Muscle of leg (tissue), 11 donors: ENCODE data around the gene MTSS2. TPM values are rescaled to one million over a fixed set of nuclear protein-coding genes. Genes with fewer than 3 reads are reported as not detected.

ENCODE experiments used
- DNase-seq: peaks from one replicate; pipeline ENCODE4 v3.0.0; 2013
- H3K27ac ChIP-seq: one replicate; pipeline ENCODE4 v1.5.1; 2013; ENCODE audit warnings: mild to moderate bottlenecking, low read length, control low read depth
- H3K27me3 ChIP-seq: one replicate; pipeline ENCODE4 v1.6.1; 2013; ENCODE audit warnings: low read length; ENCODE audit not compliant: control insufficient read depth, insufficient read depth
- H3K36me3 ChIP-seq: one replicate; pipeline ENCODE4 v1.6.1; 2013; ENCODE audit warnings: low read length; ENCODE audit not compliant: control insufficient read depth, insufficient read depth
- H3K4me1 ChIP-seq: one replicate; pipeline ENCODE4 v1.6.1; 2013; ENCODE audit warnings: low read length; ENCODE audit not compliant: control insufficient read depth, insufficient read depth
- H3K4me3 ChIP-seq: one replicate; pipeline ENCODE4 v1.5.1; 2013; ENCODE audit warnings: low read length, control low read depth
- H3K9me3 ChIP-seq: replicated peaks from 2 replicates; pipeline ENCODE4 v1.6.1; 2013; ENCODE audit warnings: low read depth, low read length; ENCODE audit not compliant: control insufficient read depth
- WGBS: methylation state at CpG from one replicate; pipeline ENCODE4 v1.1.5; 2013; ENCODE audit warnings: missing lambda C conversion rate; ENCODE audit not compliant: insufficient coverage; 5-methylcytosine and 5-hydroxymethylcytosine counted together
- polyA plus RNA-seq, 8 donors: library from polyadenylated mRNA; unstranded; fragments of 120-200 nt; gene quantifications; one replicate each; pipeline versions ENCODE4 v1.2.1 to v1.2.3, GENCODE V29; 2013; ENCODE audit warnings: inconsistent platforms in 1 of 8, low replicate concordance in 1 of 8; ENCODE audit not compliant: insufficient read length in 8 of 8, insufficient read depth in 1 of 8
- total RNA-seq: library from RNA; stranded (reverse); fragments of 120-200 nt; gene quantifications from one replicate; pipeline ENCODE4 v1.2.4, GENCODE V29; 2013

The MTSS2 gene
- total and polyA plus RNA-seq, 9 donors: 28.9 to 150 (median 125) TPM

DNA sequence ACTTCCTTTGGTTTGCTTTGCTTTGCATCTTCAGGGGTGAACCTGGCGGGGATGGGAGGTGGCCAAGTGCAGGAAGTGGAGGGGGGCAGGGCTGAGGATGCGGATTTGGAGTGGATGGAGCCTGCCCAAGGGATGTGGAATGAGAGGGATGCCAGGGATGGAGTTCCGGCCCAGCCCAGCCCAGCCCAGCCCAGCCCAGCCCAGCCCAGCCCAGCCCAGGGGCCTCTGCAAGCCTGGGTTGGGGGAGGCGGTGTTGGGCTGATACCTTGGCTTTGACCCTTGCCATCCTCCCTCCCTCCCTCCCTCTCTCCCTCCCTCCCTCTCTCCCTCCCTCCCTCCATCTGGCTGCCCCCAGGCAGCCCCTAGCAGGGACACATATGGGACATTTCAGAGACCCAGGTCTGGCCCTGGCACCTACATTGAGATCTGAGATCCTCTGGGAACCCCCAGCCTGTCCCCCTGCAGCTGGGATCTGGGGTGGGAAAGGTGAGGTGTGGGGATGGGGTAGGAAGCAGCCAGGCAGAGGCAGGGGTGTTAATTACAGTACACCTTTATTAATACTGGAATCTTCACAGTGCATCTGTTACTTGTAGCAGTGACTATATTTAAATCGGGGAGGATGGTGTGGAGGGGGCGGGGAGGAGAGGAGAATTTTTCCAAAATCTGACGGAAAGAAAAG is 25.0 kb downstream of the MTSS2 start:
- peaks cover 45% of the 10 kb centered on the region for H3K36me3 ChIP-seq
- H3K9me3 ChIP-seq: no peaks in the 10 kb centered on the region
- 27% methylated on average over 2 of the region's 7 CpGs for WGBS
- no peak overlapping the region for H3K27ac ChIP-seq
- no peak overlapping the region for H3K4me3 ChIP-seq
- peak; percentile 18 for DNase-seq
- H3K27me3 ChIP-seq: no peaks in the 10 kb centered on the region
- H3K4me1 ChIP-seq: peaks cover 51% of the 10 kb centered on the region

DNA sequence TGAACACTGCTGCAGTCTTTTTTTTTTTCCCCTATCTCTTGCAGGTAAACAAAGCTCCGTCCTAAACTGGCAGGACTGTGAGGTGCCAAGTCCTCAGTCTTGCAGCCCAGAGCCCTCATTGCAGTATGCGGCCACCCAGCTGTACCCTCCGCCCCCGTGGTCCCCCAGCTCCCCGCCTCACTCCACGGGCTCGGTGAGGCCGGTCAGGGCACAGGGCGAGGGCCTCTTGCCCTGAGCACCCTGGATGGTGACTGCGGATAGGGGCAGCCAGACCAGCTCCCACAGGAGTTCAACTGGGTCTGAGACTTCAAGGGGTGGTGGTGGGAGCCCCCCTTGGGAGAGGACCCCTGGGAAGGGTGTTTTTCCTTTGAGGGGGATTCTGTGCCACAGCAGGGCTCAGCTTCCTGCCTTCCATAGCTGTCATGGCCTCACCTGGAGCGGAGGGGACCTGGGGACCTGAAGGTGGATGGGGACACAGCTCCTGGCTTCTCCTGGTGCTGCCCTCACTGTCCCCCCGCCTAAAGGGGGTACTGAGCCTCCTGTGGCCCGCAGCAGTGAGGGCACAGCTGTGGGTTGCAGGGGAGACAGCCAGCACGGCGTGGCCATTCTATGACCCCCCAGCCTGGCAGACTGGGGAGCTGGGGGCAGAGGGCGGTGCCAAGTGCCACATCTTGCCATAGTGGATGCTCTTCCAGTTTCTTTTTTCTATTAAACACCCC is 25.7 kb downstream of the MTSS2 start:
- 78% methylated on average over 15 of the region's 16 CpGs for WGBS
- DNase-seq: peak; percentile 5
- H3K4me3 ChIP-seq: no peak overlapping the region

GRCh38 chr16:70659546-70659945 is 26.3 kb downstream of the MTSS2 start:
- Histone ChIP-seq H3K4me1 (peaks cover 51% of the 10 kb centered on the region), H3K9me3 (no peaks in the 10 kb centered on the region), H3K4me3 (no peak overlapping the region), H3K27me3 (no peaks in the 10 kb centered on the region), H3K36me3 (peaks cover 32% of the 10 kb centered on the region), H3K27ac (no peak overlapping the region)
- peak; percentile 7 for DNase-seq
- WGBS: 89% methylated on average over 9 of the region's 12 CpGs

More for the DNA sequence above, 25.7 kb downstream of the MTSS2 start:
- Histone ChIP-seq H3K27me3 (no peaks in the 10 kb centered on the region), H3K27ac (no peak overlapping the region), H3K36me3 (peaks cover 38% of the 10 kb centered on the region), H3K9me3 (no peaks in the 10 kb centered on the region), H3K4me1 (peaks cover 51% of the 10 kb centered on the region)

- WGBS: 80% methylated on average over 1 of the region's 5 CpGs
- Histone ChIP-seq H3K4me3 (no peak overlapping the region), H3K27me3 (no peaks in the 10 kb centered on the region), H3K27ac (no peak overlapping the region), H3K9me3 (no peaks in the 10 kb centered on the region), H3K36me3 (peaks cover 26% of the 10 kb centered on the region), H3K4me1 (peaks cover 57% of the 10 kb centered on the region)
- peak; percentile 11 for DNase-seq
Measured at GRCh38 chr16:70658921-70659320, 26.9 kb downstream of the MTSS2 start.

DNA sequence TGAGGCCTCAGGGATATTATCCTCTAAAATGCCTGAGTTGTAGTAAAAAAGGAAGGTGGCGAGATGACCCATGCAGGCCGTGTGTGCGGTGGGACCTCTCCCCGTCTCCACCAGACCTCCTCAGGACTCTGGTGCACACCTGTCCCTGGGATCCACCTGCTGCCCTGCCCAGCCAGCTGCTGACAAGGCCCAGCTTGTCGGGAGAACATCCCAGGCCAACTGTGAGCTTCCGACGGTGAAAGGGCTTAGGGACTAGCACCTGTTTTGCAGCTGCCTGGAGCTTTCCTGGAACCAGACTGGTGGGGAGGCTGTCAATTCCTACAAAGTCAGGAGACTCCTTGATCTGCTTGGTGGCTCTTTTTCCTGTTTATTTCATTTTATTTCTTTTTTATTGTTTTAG is 27.9 kb downstream of the MTSS2 start:
- no peaks in the 10 kb centered on the region for H3K9me3 ChIP-seq
- no peak overlapping the region for H3K27ac ChIP-seq
- H3K36me3 ChIP-seq: peaks cover 16% of the 10 kb centered on the region
- no peaks in the 10 kb centered on the region for H3K27me3 ChIP-seq
- no peak overlapping the region for H3K4me3 ChIP-seq
- WGBS: 51% methylated on average over 3 of the region's 7 CpGs
- H3K4me1 ChIP-seq: peaks cover 54% of the 10 kb centered on the region
- DNase-seq: peak; percentile 74

- DNase-seq: no peak
- H3K36me3 ChIP-seq: peaks cover 6% of the 10 kb centered on the region
- peaks cover 42% of the 10 kb centered on the region for H3K4me1 ChIP-seq
- WGBS: 45% methylated on average over 22 of the region's 22 CpGs
- H3K27ac ChIP-seq: no peak overlapping the region
- H3K9me3 ChIP-seq: no peaks in the 10 kb centered on the region
- no peaks in the 10 kb centered on the region for H3K27me3 ChIP-seq
- no peak overlapping the region for H3K4me3 ChIP-seq
Measured at GRCh38 chr16:70656712-70657263, 29.1 kb downstream of the MTSS2 start.

GRCh38 chr16:70656065-70656711 is 29.7 kb downstream of the MTSS2 start:
- H3K4me1 ChIP-seq: peaks cover 37% of the 10 kb centered on the region
- 86% methylated on average over 5 of the region's 8 CpGs for WGBS
- no peak for DNase-seq
- H3K27ac ChIP-seq: no peak overlapping the region
- H3K27me3 ChIP-seq: no peaks in the 10 kb centered on the region
- H3K9me3 ChIP-seq: no peaks in the 10 kb centered on the region
- peaks cover 4% of the 10 kb centered on the region for H3K36me3 ChIP-seq
- no peak overlapping the region for H3K4me3 ChIP-seq

- Histone ChIP-seq H3K36me3 (peaks cover 3% of the 10 kb centered on the region), H3K4me1 (peaks cover 26% of the 10 kb centered on the region), H3K4me3 (no peak overlapping the region), H3K9me3 (no peaks in the 10 kb centered on the region), H3K27me3 (no peaks in the 10 kb centered on the region), H3K27ac (no peak overlapping the region)
- WGBS: 37% methylated on average over 28 of the region's 35 CpGs
- peak; percentile 93 for DNase-seq
Measured at GRCh38 chr16:70653809-70654771, 31.8 kb downstream of the MTSS2 start.

DNA sequence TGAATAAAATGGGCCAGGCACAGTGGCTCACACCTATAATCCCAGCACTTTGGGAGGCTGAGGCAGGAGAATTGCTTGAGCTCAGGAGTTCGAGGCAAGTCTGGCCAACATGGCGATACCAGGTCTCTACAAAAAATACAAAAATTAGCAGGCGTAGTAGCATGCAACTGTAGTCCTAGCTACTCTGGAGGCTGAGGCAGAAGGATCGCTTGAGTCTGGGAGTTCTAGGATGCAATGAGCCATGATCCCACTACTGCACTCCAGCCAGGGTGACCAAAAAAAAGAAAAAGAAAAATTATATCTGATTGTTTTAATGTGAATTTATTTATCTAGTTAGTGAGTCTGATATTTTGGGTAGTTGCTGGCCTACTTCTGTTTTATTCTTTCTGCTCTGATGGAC is 32.4 kb downstream of the MTSS2 start:
- no peaks in the 10 kb centered on the region for H3K9me3 ChIP-seq

More for the DNA sequence above, 32.4 kb downstream of the MTSS2 start:
- H3K27me3 ChIP-seq: no peaks in the 10 kb centered on the region
- DNase-seq: no peak
- no peak overlapping the region for H3K27ac ChIP-seq
- peaks cover 22% of the 10 kb centered on the region for H3K4me1 ChIP-seq
- no peak overlapping the region for H3K4me3 ChIP-seq
- 94% methylated on average over 3 of the region's 4 CpGs for WGBS
- no peaks in the 10 kb centered on the region for H3K36me3 ChIP-seq
